A549 (cell line): ENCODE measurements around the gene CSNK2A1. TPM values are rescaled to one million over a fixed set of nuclear protein-coding genes. Genes with fewer than 3 reads are reported as not detected.

ENCODE experiments used
- ATAC-seq, 2 experiments: fragments of 200-7000 bp in 1 of 2; fragments of >200 bp in 1 of 2; cut with Nextera tagmentation in 1 of 2; cut with Tn5 transposase in 1 of 2; 3 replicates each; pipeline versions ENCODE4 v1.8.0 to v1.9.1; 2018 to 2020; ENCODE audit warnings: mild to moderate bottlenecking in 1 of 2, moderate library complexity in 1 of 2
- CTCF ChIA-PET: fragments of 300-600 bp; sonication (Branson Sonifier 250); formaldehyde crosslinking; extraction: SDS; loops from one replicate; lab custom pipeline; 2021; ENCODE audit warnings: antibody characterized with exemption, inconsistent platforms; lab: Yijun Ruan, JAX
- POLR2A ChIA-PET: fragments of 350-600 bp; formaldehyde crosslinking; extraction: SDS; loops from one replicate; lab custom pipeline; 2021; ENCODE audit warnings: antibody characterized with exemption, inconsistent platforms; lab: Yijun Ruan, JAX
- DNase-seq, 2 experiments: peaks; one replicate each; pipeline versions ENCODE4 v3.0.0 to v3.0.0-alpha.2; 2011 to 2016; ENCODE audit warnings: low read depth in 1 of 2, low spot score in 1 of 2
- FAIRE-seq: peaks from 2 replicates; lab custom pipeline; 2011; peaks lifted over from hg19 to GRCh38; lab: Jason Lieb, UNC
- H3K27ac ChIP-seq, 2 experiments: fragments of >200 bp; sonication (Bioruptor Twin); formaldehyde crosslinking; 3 replicates each; pipeline ENCODE4 v1.5.1; 2016 to 2017
- H3K4me1 ChIP-seq: fragments of >200 bp; sonication (Bioruptor Twin); formaldehyde crosslinking; 3 replicates; pipeline ENCODE4 v1.6.1; 2016
- H3K4me2 ChIP-seq: fragments of >200 bp; sonication (Bioruptor Twin); formaldehyde crosslinking; 3 replicates; pipeline ENCODE4 v1.6.1; 2016
- H3K4me3 ChIP-seq: fragments of >200 bp; sonication (Bioruptor Twin); formaldehyde crosslinking; 3 replicates; pipeline ENCODE4 v1.5.1; 2016
- H3K9me3 ChIP-seq: fragments of >200 bp; sonication (Bioruptor Twin); formaldehyde crosslinking; 3 replicates; pipeline ENCODE4 v1.6.1; 2016
- ATOH8 ChIP-seq: fragments of 250-450 bp; sonication (Bioruptor Pico); IDR thresholded peaks from 2 replicates; pipeline ENCODE4 v1.5.0; 2020; ENCODE audit warnings: low read depth, mild to moderate bottlenecking, moderate library complexity
- CEBPB ChIP-seq, 2 experiments: fragments of >200 bp in 1 of 2; sonication (Bioruptor Twin) in 1 of 2; formaldehyde crosslinking in 1 of 2; IDR thresholded peaks; 2 replicates each; pipeline ENCODE4 v1.6.1; 2012 to 2016
- CHD2 ChIP-seq: fragments of 150-350 bp; IDR thresholded peaks from 2 replicates; pipeline ENCODE4 v1.6.1; 2014; ENCODE audit warnings: low read length; ENCODE audit not compliant: partially characterized antibody
- EHF ChIP-seq: fragments of 250-450 bp; sonication (Bioruptor Pico); IDR thresholded peaks from 2 replicates; pipeline ENCODE4 v1.5.0; 2020; ENCODE audit warnings: mild to moderate bottlenecking
- ELK1 ChIP-seq: fragments of 150-350 bp; IDR thresholded peaks from 2 replicates; pipeline ENCODE4 v1.6.1; 2014; ENCODE audit warnings: low read depth, mild to moderate bottlenecking, low read length
- ESRRA ChIP-seq: fragments of 150-350 bp; IDR thresholded peaks from 2 replicates; pipeline ENCODE4 v1.6.1; 2014; ENCODE audit warnings: mild to moderate bottlenecking, low read length, borderline replicate concordance
- FOXS1 ChIP-seq: fragments of 250-450 bp; sonication (Bioruptor Pico); IDR thresholded peaks from 2 replicates; pipeline ENCODE4 v1.5.0; 2020; ENCODE audit warnings: mild to moderate bottlenecking, moderate library complexity
- HOXA7 ChIP-seq: fragments of 250-450 bp; sonication (Bioruptor Pico); IDR thresholded peaks from 2 replicates; pipeline ENCODE4 v1.5.0; 2020; ENCODE audit warnings: mild to moderate bottlenecking, moderate library complexity
- KDM1A ChIP-seq: fragments of 200-600 bp; sonication (generic); IDR thresholded peaks from 2 replicates; pipeline ENCODE4 v1.6.1; 2016; ENCODE audit warnings: low read depth, mild to moderate bottlenecking
- MAX ChIP-seq: IDR thresholded peaks from 2 replicates; pipeline ENCODE4 v1.6.1; 2012
- MYC ChIP-seq: IDR thresholded peaks from 2 replicates; pipeline ENCODE4 v1.6.1; 2012; ENCODE audit warnings: mild to moderate bottlenecking, inconsistent platforms, low read length, improper control_type of control experiment, borderline replicate concordance
- NPAS2 ChIP-seq: fragments of 250-450 bp; sonication (Bioruptor Pico); IDR thresholded peaks from 2 replicates; pipeline ENCODE4 v1.8.0; 2022; ENCODE audit warnings: mild to moderate bottlenecking, moderate library complexity, borderline replicate concordance
- NR3C1 ChIP-seq: fragments of >200 bp; sonication (Bioruptor Twin); formaldehyde crosslinking; IDR thresholded peaks from 3 replicates; pipeline ENCODE4 v1.6.1; 2017
- POLR2A ChIP-seq: IDR thresholded peaks from 2 replicates; pipeline ENCODE4 v1.6.1; 2012; ENCODE audit warnings: mild to moderate bottlenecking, low read length
- POLR2AphosphoS2 ChIP-seq: conservative IDR thresholded peaks from 2 replicates; pipeline ENCODE4 v1.6.1; 2012; ENCODE audit warnings: low read length, improper control_type of control experiment, inconsistent platforms
- RAD21 ChIP-seq, 2 experiments: fragments of >200 bp in 1 of 2; sonication (Bioruptor Twin) in 1 of 2; formaldehyde crosslinking in 1 of 2; IDR thresholded peaks in 1 of 2; conservative IDR thresholded peaks in 1 of 2; 2 replicates in 1 of 2; 3 replicates in 1 of 2; pipeline ENCODE4 v1.6.1; 2012 to 2018; ENCODE audit warnings: inconsistent platforms in 1 of 2
- RARB ChIP-seq: fragments of 250-450 bp; sonication (Bioruptor Pico); IDR thresholded peaks from 2 replicates; pipeline ENCODE4 v1.8.0; 2021; ENCODE audit warnings: mild to moderate bottlenecking, moderate library complexity
- REST ChIP-seq: fragments of 200-600 bp; sonication (generic); IDR thresholded peaks from 2 replicates; pipeline ENCODE4 v1.6.1; 2016; ENCODE audit warnings: antibody characterized with exemption, mild to moderate bottlenecking, moderate library complexity
- RFX5 ChIP-seq: fragments of 450-650 bp; IDR thresholded peaks from 2 replicates; pipeline ENCODE4 v1.7.1; 2014; ENCODE audit warnings: antibody characterized with exemption, mild to moderate bottlenecking, moderate library complexity
- SMC3 ChIP-seq: fragments of >200 bp; sonication (Bioruptor Twin); formaldehyde crosslinking; IDR thresholded peaks from 3 replicates; pipeline ENCODE4 v1.6.1; 2018; ENCODE audit warnings: inconsistent platforms
- SREBF2 ChIP-seq: fragments of 450-650 bp; IDR thresholded peaks from 2 replicates; pipeline ENCODE4 v1.6.1; 2014; ENCODE audit warnings: mild to moderate bottlenecking, moderate library complexity
- TP53 ChIP-seq: fragments of 250-450 bp; sonication (Bioruptor Pico); IDR thresholded peaks from 2 replicates; pipeline ENCODE4 v1.5.0; 2021; ENCODE audit warnings: mild to moderate bottlenecking, moderate library complexity
- ZFP36 ChIP-seq: fragments of 450-650 bp; IDR thresholded peaks from 2 replicates; pipeline ENCODE4 v1.6.1; 2014; ENCODE audit warnings: borderline replicate concordance; ENCODE audit not compliant: partially characterized antibody
- WGBS: methylation state at CpG from one replicate; pipeline ENCODE4 v1.1.6; 2017; ENCODE audit errors: missing lambda C conversion rate; 5-methylcytosine and 5-hydroxymethylcytosine counted together
- polyA plus RNA-seq, 4 experiments: library from polyadenylated mRNA; depleted of rRNA in 3 of 4; stranded (reverse); fragments of >200 nt; fragmentation: RNase III in 1 of 4; extraction: RNeasy Plus Mini Kit Qiagen cat#74134 plus additional on column Dnase treatment in 1 of 4; gene quantifications; 2 replicates in 3 of 4; 3 replicates in 1 of 4; pipeline ENCODE4 v1.2.3, GENCODE V29; 2011 to 2017

The CSNK2A1 gene
- polyA plus RNA-seq, 2 of the 4 experiments (the other 2 are of a cell fraction), result 157 to 306 TPM

GRCh38 chr20:460707-461106 is 82.9 kb downstream of the CSNK2A1 start:
- H3K9me3 ChIP-seq, result no peaks in the 10 kb centered on the region
- H3K27ac ChIP-seq, result no peak overlapping the region
- WGBS, result 68% methylated on average over 2 of the region's 2 CpGs
- H3K4me1 ChIP-seq, result peaks cover 25% of the 10 kb centered on the region
- peak overlapping the region; percentile 78 for H3K4me2 ChIP-seq
- ChIA-PET CTCF (interaction anchor here (0.8 to 3.8 kb wide), 7 partner anchors 11 to 106 kb away, joined by 3 to 13 read pairs (median 4); no protein-coding TSS in a partner anchor), POLR2A (interaction anchor here (0.8 to 1.4 kb wide), 3 partner anchors 53 to 136 kb away, joined by 3 to 4 read pairs (median 4); no protein-coding TSS in a partner anchor)
- TF ChIP-seq NPAS2 (CRISPR knock-in tag), result no peak
- TF ChIP-seq CEBPB (IDR thresholded peaks at IDR 0.05), result 0 out of 4 replicates have a peak, but pooled peaks of 1 of the 2 experiments have one; percentile 14
- H3K4me3 ChIP-seq, result peak overlapping the region; percentile 82
- no peak for FAIRE-seq
- ATAC-seq, result no peak
- DNase-seq, result peak in 1 of 2 experiments; percentile 54

- Histone ChIP-seq H3K27ac (no peak overlapping the region), H3K4me2 (peak overlapping the region; percentile 78), H3K9me3 (no peaks in the 10 kb centered on the region), H3K4me1 (peaks cover 25% of the 10 kb centered on the region), H3K4me3 (no peak overlapping the region; the same call in 2 of the 3 replicates)
- ATAC-seq (no peak), DNase-seq (no peak), FAIRE-seq (no peak)
- CTCF ChIA-PET, result interaction anchor here (0.7 to 3.8 kb wide), 8 partner anchors 11 to 106 kb away, joined by 3 to 13 read pairs (median 4); no protein-coding TSS in a partner anchor
- WGBS, result 38% methylated on average over 3 of the region's 3 CpGs
- TF ChIP-seq REST (no peak), NR3C1 (no peak), FOXS1 (CRISPR knock-in tag) (no peak), RARB (CRISPR knock-in tag) (no peak), RFX5 (no peak), KDM1A (no peak), MYC (no peak), RAD21 (conservative IDR thresholded peaks at IDR 0.05 in 1 of 2, IDR thresholded peaks at IDR 0.05 in 1 of 2) (no peak), MAX (no peak), TP53 (CRISPR knock-in tag) (no peak), SREBF2 (no peak), ZFP36 (no peak), SMC3 (no peak)
- POLR2A ChIA-PET, result interaction anchor here (0.8 kb wide), 1 partner anchor 136 kb away, joined by 3 read pairs; no protein-coding TSS in a partner anchor
Observed at GRCh38 chr20:460180-460579, 83.4 kb downstream of the CSNK2A1 start.

- Histone ChIP-seq H3K4me1 (peaks cover 25% of the 10 kb centered on the region), H3K4me3 (no peak overlapping the region), H3K27ac (no peak overlapping the region), H3K4me2 (no peak overlapping the region), H3K9me3 (no peaks in the 10 kb centered on the region)
- DNase-seq (no peak), ATAC-seq (no peak), FAIRE-seq (no peak)
- no peak for TF ChIP-seq CHD2
- TF ChIP-seq ESRRA, result no peak
- TF ChIP-seq CEBPB (IDR thresholded peaks at IDR 0.05), result no peak
- TF ChIP-seq POLR2A, result no peak
- TF ChIP-seq ELK1, result no peak
- TF ChIP-seq SREBF2, result no peak
- TF ChIP-seq POLR2AphosphoS2, result no peak
- no peak for TF ChIP-seq REST
- no peak for TF ChIP-seq ATOH8 (CRISPR knock-in tag)
- no peak for TF ChIP-seq FOXS1 (CRISPR knock-in tag)
- TF ChIP-seq SMC3, result no peak
- no peak for TF ChIP-seq EHF
- no peak for TF ChIP-seq HOXA7 (CRISPR knock-in tag)
- ChIA-PET POLR2A (no interaction called here), CTCF (interaction anchor here (0.6 to 3.8 kb wide), 5 partner anchors 17 to 104 kb away, joined by 3 to 13 read pairs (median 3); no protein-coding TSS in a partner anchor)
- WGBS, result 84% methylated on average over 6 of the region's 6 CpGs
Observed at GRCh38 chr20:458776-459175, 84.8 kb downstream of the CSNK2A1 start.
